ENCODE data around the gene FBN1.

Gene FBN1

GRCh38 chr15:48624700-48625099 is 20.8 kb downstream of the FBN1 start:
- no peak for DNase-seq

- no peak for DNase-seq
Measured at GRCh38 chr15:48623456-48623855, 22.1 kb downstream of the FBN1 start.

- no peak for DNase-seq
Measured at GRCh38 chr15:48622237-48622636, 23.3 kb downstream of the FBN1 start.

- no peak for DNase-seq
Measured at GRCh38 chr15:48619446-48619845, 26.1 kb downstream of the FBN1 start.

- DNase-seq = no peak
Measured at GRCh38 chr15:48617619-48618018, 27.9 kb downstream of the FBN1 start.

GRCh38 chr15:48616216-48616615 is 29.3 kb downstream of the FBN1 start:
- DNase-seq = no peak

- DNase-seq = no peak
Measured at GRCh38 chr15:48614051-48614450, 31.5 kb downstream of the FBN1 start.

GRCh38 chr15:48609486-48609885 is 36.0 kb downstream of the FBN1 start:
- DNase-seq = no peak

GRCh38 chr15:48607846-48608245 is 37.7 kb downstream of the FBN1 start:
- DNase-seq = no peak

GRCh38 chr15:48604567-48604966 is 40.9 kb downstream of the FBN1 start:
- no peak for DNase-seq

- no peak for DNase-seq
Measured at GRCh38 chr15:48603922-48604321, 41.6 kb downstream of the FBN1 start.

- no peak for DNase-seq
Measured at GRCh38 chr15:48603123-48603500, 42.4 kb downstream of the FBN1 start.

GRCh38 chr15:48602358-48603122 is 43.0 kb downstream of the FBN1 start:
- no peak for DNase-seq

- DNase-seq = no peak
Measured at GRCh38 chr15:48601095-48601494, 44.4 kb downstream of the FBN1 start.

GRCh38 chr15:48596841-48597240 is 48.7 kb downstream of the FBN1 start:
- no peak for DNase-seq

- no peak for DNase-seq
Measured at GRCh38 chr15:48596415-48596814, 49.1 kb downstream of the FBN1 start.

GRCh38 chr15:48595981-48596380 is 49.5 kb downstream of the FBN1 start:
- no peak for DNase-seq

- DNase-seq = no peak
Measured at GRCh38 chr15:48592933-48593332, 52.6 kb downstream of the FBN1 start.

- DNase-seq = no peak
Measured at GRCh38 chr15:48592221-48592731, 53.2 kb downstream of the FBN1 start.

- no peak for DNase-seq
Measured at GRCh38 chr15:48590723-48591122, 54.8 kb downstream of the FBN1 start.

- no peak for DNase-seq
Measured at GRCh38 chr15:48584812-48585563, 60.5 kb downstream of the FBN1 start.

GRCh38 chr15:48584090-48584811 is 61.3 kb downstream of the FBN1 start:
- DNase-seq = no peak
